WTC11 (cell line): Measurements from ENCODE around the gene POLR1C. TPM values are rescaled to one million over a fixed set of nuclear protein-coding genes. Genes with fewer than 3 reads are reported as not detected.
"Not testable (repeated sequence)": the region's sequence is repeated elsewhere in the genome, so short reads cannot be mapped to it uniquely, and the experiment has no call there.

Source experiments
- ATAC-seq: fragments of 200-7000 bp; cut with Tn5 transposase; 2 replicates; pipeline ENCODE4 v1.10.0; 2021; ENCODE audit warnings: mild to moderate bottlenecking, moderate library complexity
- CTCF ChIA-PET: fragments of 300-600 bp; sonication (Branson Sonifier 250); formaldehyde crosslinking; loops from one replicate; lab custom pipeline; 2021; ENCODE audit warnings: antibody characterized with exemption; lab: Charles Lee
- POLR2A ChIA-PET: fragments of 350-600 bp; sonication (Branson Sonifier 250); formaldehyde crosslinking; loops from one replicate; lab custom pipeline; 2021; ENCODE audit warnings: antibody characterized with exemption; lab: Charles Lee
- DNase-seq: peaks from one replicate; pipeline ENCODE4 v3.0.0; 2021; ENCODE audit warnings: low spot score
- H3K27ac Mint-ChIP-seq: 2 replicates; pipeline ENCODE4 v1.8.0; 2021; ENCODE audit warnings: mixed read lengths
- H3K27me3 Mint-ChIP-seq: 2 replicates; pipeline ENCODE4 v1.8.0; 2021; ENCODE audit warnings: low read depth, mild to moderate bottlenecking, moderate library complexity, mixed read lengths
- H3K36me3 Mint-ChIP-seq: 2 replicates; pipeline ENCODE4 v1.8.0; 2021; ENCODE audit warnings: mixed read lengths
- H3K4me1 Mint-ChIP-seq: 2 replicates; pipeline ENCODE4 v1.8.0; 2022; ENCODE audit warnings: mixed read lengths
- H3K4me3 Mint-ChIP-seq: 2 replicates; pipeline ENCODE4 v1.8.0; 2021; ENCODE audit warnings: mild to moderate bottlenecking, moderate library complexity, mixed read lengths
- H3K9me3 Mint-ChIP-seq: 2 replicates; pipeline ENCODE4 v1.8.0; 2021; ENCODE audit warnings: mixed read lengths
- AR ChIP-seq: fragments of 250-450 bp; sonication (Bioruptor Pico); IDR thresholded peaks from 2 replicates; pipeline ENCODE4 v1.9.0; 2021; ENCODE audit warnings: mild to moderate bottlenecking
- ATF3 ChIP-seq: sonication (generic); formaldehyde crosslinking; conservative IDR thresholded peaks from 2 replicates; pipeline ENCODE4 v1.8.1; 2022; ENCODE audit warnings: mild to moderate bottlenecking, missing genetic modification reagents
- CDX4 ChIP-seq: fragments of 250-450 bp; sonication (Bioruptor Pico); IDR thresholded peaks from 2 replicates; pipeline ENCODE4 v1.9.0; 2021; ENCODE audit warnings: moderate library complexity, mild to moderate bottlenecking, inconsistent platforms, borderline replicate concordance
- CREB1 ChIP-seq: sonication (generic); formaldehyde crosslinking; IDR thresholded peaks from 2 replicates; pipeline ENCODE4 v1.8.0; 2023; ENCODE audit warnings: mild to moderate bottlenecking, missing genetic modification reagents
- CREM ChIP-seq: sonication (generic); formaldehyde crosslinking; IDR thresholded peaks from 2 replicates; pipeline ENCODE4 v1.8.1; 2022; ENCODE audit warnings: mild to moderate bottlenecking, missing genetic modification reagents, moderate library complexity
- GTF2I ChIP-seq: fragments of 250-450 bp; sonication (Bioruptor Pico); conservative IDR thresholded peaks from 2 replicates; pipeline ENCODE4 v1.4.0; 2021; ENCODE audit warnings: mild to moderate bottlenecking
- total RNA-seq: library from RNA; stranded (reverse); gene quantifications from 3 replicates; pipeline ENCODE4 v1.2.3, GENCODE V29; 2021
- TF ChIP-seq, protein P1 (sequence below): sonication (generic); formaldehyde crosslinking; IDR thresholded peaks from 2 replicates; pipeline ENCODE4 v1.8.0; 2022; ENCODE audit warnings: mild to moderate bottlenecking, missing genetic modification reagents
- TF ChIP-seq, protein P2 (sequence below): sonication (generic); formaldehyde crosslinking; IDR thresholded peaks from 2 replicates; pipeline ENCODE4 v1.8.1; 2023; ENCODE audit warnings: mild to moderate bottlenecking, missing genetic modification reagents, moderate library complexity
- TF ChIP-seq, protein P3 (sequence below): fragments of 200-600 bp; IDR thresholded peaks from 2 replicates; pipeline ENCODE4 v1.8.0; 2022; ENCODE audit warnings: antibody characterized with exemption
- TF ChIP-seq, protein P4 (sequence below): sonication (generic); formaldehyde crosslinking; IDR thresholded peaks from 2 replicates; pipeline ENCODE4 v1.8.1; 2022; ENCODE audit warnings: low read depth, mild to moderate bottlenecking, moderate library complexity, missing genetic modification reagents, borderline replicate concordance
- TF ChIP-seq, protein P5 (sequence below): sonication (generic); formaldehyde crosslinking; IDR thresholded peaks from 2 replicates; pipeline ENCODE4 v1.8.0; 2022; ENCODE audit warnings: missing genetic modification reagents

Gene POLR1C
- total RNA-seq, 1 experiment from 2014 or later = 46.6 TPM

DNA sequence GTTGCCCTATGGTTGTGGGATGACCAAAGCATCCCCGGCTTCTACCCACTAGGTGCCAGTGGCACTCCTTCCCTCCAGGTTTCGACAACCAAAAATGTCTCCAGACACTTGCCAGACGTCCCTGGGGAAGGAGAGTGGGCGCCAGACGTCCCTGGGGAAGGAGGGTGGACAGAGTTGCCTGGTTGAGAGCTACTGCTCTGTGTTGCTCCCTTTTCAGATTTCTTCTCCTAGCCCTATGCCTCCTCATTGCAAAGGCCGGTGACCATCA, 19.8 kb upstream of the POLR1C start:
- CTCF ChIA-PET = interaction anchor here (0.8 to 7.2 kb wide), 25 partner anchors 9 to 268 kb away, joined by 3 to 75 read pairs (median 6); partner anchors contain the start of genes ABCC10, CRIP3, DLK2 and DNPH1
- Mint-ChIP-seq H3K4me1 (peaks cover 29% of the 10 kb centered on the region), H3K9me3 (no peaks in the 10 kb centered on the region), H3K36me3 (peaks cover 26% of the 10 kb centered on the region), H3K4me3 (no peak overlapping the region), H3K27me3 (no peaks in the 10 kb centered on the region), H3K27ac (no peak overlapping the region)
- POLR2A ChIA-PET = interaction anchor here (1.1 kb wide), 1 partner anchor 10 kb away, joined by 5 read pairs; no protein-coding TSS in a partner anchor
- no peak for TF ChIP-seq CDX4 (CRISPR knock-in tag)
- TF ChIP-seq, protein P1, sequence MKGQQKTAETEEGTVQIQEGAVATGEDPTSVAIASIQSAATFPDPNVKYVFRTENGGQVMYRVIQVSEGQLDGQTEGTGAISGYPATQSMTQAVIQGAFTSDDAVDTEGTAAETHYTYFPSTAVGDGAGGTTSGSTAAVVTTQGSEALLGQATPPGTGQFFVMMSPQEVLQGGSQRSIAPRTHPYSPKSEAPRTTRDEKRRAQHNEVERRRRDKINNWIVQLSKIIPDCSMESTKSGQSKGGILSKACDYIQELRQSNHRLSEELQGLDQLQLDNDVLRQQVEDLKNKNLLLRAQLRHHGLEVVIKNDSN (CRISPR knock-in tag) = no peak
- ATAC-seq (no peak), DNase-seq (no peak)

DNA sequence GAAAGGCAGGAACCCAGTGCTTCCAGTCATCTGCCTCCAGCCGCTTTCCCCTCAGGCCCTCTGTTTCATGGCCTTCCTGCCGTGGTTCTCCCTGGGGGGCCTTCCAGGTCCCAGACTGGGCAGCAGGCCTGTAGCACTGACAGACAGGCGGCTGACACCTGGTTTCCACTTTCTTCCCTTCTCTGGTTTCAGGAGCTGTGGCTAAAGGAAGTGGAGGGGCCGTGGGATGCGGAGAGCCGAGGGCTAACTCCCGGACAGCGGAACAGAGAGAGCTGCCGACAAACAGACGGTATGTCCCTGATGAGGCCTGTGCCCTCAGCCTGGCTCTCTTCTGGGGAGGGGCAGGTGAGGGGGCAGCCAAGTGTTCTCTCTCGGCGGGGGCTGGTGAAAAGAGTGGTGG, 19.2 kb upstream of the POLR1C start:
- TF ChIP-seq, protein P2, sequence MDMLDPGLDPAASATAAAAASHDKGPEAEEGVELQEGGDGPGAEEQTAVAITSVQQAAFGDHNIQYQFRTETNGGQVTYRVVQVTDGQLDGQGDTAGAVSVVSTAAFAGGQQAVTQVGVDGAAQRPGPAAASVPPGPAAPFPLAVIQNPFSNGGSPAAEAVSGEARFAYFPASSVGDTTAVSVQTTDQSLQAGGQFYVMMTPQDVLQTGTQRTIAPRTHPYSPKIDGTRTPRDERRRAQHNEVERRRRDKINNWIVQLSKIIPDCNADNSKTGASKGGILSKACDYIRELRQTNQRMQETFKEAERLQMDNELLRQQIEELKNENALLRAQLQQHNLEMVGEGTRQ (CRISPR knock-in tag) = no peak
- TF ChIP-seq, protein P3, sequence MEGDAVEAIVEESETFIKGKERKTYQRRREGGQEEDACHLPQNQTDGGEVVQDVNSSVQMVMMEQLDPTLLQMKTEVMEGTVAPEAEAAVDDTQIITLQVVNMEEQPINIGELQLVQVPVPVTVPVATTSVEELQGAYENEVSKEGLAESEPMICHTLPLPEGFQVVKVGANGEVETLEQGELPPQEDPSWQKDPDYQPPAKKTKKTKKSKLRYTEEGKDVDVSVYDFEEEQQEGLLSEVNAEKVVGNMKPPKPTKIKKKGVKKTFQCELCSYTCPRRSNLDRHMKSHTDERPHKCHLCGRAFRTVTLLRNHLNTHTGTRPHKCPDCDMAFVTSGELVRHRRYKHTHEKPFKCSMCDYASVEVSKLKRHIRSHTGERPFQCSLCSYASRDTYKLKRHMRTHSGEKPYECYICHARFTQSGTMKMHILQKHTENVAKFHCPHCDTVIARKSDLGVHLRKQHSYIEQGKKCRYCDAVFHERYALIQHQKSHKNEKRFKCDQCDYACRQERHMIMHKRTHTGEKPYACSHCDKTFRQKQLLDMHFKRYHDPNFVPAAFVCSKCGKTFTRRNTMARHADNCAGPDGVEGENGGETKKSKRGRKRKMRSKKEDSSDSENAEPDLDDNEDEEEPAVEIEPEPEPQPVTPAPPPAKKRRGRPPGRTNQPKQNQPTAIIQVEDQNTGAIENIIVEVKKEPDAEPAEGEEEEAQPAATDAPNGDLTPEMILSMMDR = no peak
- TF ChIP-seq CREM (no peak), AR (CRISPR knock-in tag) (no peak), GTF2I (CRISPR knock-in tag) (no peak), CREB1 (CRISPR knock-in tag) (no peak), ATF3 (no peak)
- TF ChIP-seq, protein P4, sequence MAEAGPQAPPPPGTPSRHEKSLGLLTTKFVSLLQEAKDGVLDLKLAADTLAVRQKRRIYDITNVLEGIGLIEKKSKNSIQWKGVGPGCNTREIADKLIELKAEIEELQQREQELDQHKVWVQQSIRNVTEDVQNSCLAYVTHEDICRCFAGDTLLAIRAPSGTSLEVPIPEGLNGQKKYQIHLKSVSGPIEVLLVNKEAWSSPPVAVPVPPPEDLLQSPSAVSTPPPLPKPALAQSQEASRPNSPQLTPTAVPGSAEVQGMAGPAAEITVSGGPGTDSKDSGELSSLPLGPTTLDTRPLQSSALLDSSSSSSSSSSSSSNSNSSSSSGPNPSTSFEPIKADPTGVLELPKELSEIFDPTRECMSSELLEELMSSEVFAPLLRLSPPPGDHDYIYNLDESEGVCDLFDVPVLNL = no peak
- TF ChIP-seq, protein P5, sequence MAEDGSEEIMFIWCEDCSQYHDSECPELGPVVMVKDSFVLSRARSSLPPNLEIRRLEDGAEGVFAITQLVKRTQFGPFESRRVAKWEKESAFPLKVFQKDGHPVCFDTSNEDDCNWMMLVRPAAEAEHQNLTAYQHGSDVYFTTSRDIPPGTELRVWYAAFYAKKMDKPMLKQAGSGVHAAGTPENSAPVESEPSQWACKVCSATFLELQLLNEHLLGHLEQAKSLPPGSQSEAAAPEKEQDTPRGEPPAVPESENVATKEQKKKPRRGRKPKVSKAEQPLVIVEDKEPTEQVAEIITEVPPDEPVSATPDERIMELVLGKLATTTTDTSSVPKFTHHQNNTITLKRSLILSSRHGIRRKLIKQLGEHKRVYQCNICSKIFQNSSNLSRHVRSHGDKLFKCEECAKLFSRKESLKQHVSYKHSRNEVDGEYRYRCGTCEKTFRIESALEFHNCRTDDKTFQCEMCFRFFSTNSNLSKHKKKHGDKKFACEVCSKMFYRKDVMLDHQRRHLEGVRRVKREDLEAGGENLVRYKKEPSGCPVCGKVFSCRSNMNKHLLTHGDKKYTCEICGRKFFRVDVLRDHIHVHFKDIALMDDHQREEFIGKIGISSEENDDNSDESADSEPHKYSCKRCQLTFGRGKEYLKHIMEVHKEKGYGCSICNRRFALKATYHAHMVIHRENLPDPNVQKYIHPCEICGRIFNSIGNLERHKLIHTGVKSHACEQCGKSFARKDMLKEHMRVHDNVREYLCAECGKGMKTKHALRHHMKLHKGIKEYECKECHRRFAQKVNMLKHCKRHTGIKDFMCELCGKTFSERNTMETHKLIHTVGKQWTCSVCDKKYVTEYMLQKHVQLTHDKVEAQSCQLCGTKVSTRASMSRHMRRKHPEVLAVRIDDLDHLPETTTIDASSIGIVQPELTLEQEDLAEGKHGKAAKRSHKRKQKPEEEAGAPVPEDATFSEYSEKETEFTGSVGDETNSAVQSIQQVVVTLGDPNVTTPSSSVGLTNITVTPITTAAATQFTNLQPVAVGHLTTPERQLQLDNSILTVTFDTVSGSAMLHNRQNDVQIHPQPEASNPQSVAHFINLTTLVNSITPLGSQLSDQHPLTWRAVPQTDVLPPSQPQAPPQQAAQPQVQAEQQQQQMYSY = no peak
- Mint-ChIP-seq H3K4me3 (no peak overlapping the region), H3K9me3 (no peaks in the 10 kb centered on the region), H3K27ac (no peak overlapping the region), H3K36me3 (peaks cover 31% of the 10 kb centered on the region), H3K4me1 (peaks cover 23% of the 10 kb centered on the region), H3K27me3 (no peaks in the 10 kb centered on the region)
- DNase-seq (no peak), ATAC-seq (no peak)
- ChIA-PET CTCF (interaction anchor here (1.1 to 7.2 kb wide), 3 partner anchors 9 to 12 kb away, joined by 4 to 75 read pairs (median 6); partner anchors contain the start of gene LRRC73), POLR2A (no interaction called here)

DNA sequence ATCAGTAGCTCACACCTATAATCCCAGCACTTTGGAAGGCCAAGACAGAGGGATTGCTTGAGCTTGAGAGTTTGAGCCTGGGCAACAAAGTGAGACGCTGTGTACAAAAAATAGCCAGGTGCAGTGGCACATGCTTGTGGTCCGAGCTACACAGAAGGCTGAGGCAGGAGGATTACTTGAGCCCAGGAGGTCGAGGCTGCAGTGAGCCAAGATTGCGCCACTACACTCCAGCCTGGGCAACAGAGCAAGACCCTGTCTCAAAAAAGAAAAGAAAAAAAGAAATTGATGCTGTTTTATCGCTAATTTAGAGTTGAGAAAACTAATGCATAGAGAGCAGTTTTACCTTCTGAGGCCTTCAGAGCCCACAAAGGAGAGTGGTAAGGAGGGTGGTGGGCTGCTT, 18.6 kb upstream of the POLR1C start:
- H3K4me1 Mint-ChIP-seq = peaks cover 17% of the 10 kb centered on the region
- H3K27ac Mint-ChIP-seq, H3K4me3 Mint-ChIP-seq, DNase-seq, H3K9me3 Mint-ChIP-seq, ATAC-seq, POLR2A ChIA-PET, H3K27me3 Mint-ChIP-seq: not testable (repeated sequence)
- peaks cover 35% of the 10 kb centered on the region for H3K36me3 Mint-ChIP-seq
- CTCF ChIA-PET = interaction anchor here (1.0 to 1.1 kb wide), 3 partner anchors 9 to 44 kb away, joined by 3 to 6 read pairs (median 4); partner anchors contain the start of gene LRRC73
